GM23248 (cell line): Measurements from ENCODE around the gene PPP2R2B. TPM values are rescaled to one million over a fixed set of nuclear protein-coding genes. Genes with fewer than 3 reads are reported as not detected.

Experiments
- DNase-seq: peaks from one replicate; pipeline ENCODE4 v3.0.0-alpha.2; 2015
- H2AFZ ChIP-seq: fragments of 200-600 bp; sonication (generic); 2 replicates; pipeline ENCODE4 v1.6.1; 2016; ENCODE audit warnings: antibody characterized with exemption
- H3F3A ChIP-seq: fragments of 200-600 bp; sonication (generic); 2 replicates; pipeline ENCODE4 v1.6.1; 2016; ENCODE audit warnings: mild to moderate bottlenecking, antibody characterized with exemption, mixed run types; ENCODE audit not compliant: insufficient read depth
- H3K27ac ChIP-seq: fragments of 200-600 bp; sonication (generic); 2 replicates; pipeline ENCODE4 v1.5.1; 2016; ENCODE audit warnings: mild to moderate bottlenecking
- H3K27me3 ChIP-seq: fragments of 200-600 bp; sonication (generic); replicated peaks from 2 replicates; pipeline ENCODE4 v1.6.1; 2016; ENCODE audit warnings: mild to moderate bottlenecking; ENCODE audit not compliant: insufficient read depth
- H3K36me3 ChIP-seq: fragments of 200-600 bp; sonication (generic); 2 replicates; pipeline ENCODE4 v1.6.1; 2016; ENCODE audit warnings: low read depth, mild to moderate bottlenecking
- H3K4me1 ChIP-seq: fragments of 200-600 bp; sonication (generic); 2 replicates; pipeline ENCODE4 v1.6.1; 2016; ENCODE audit warnings: mild to moderate bottlenecking; ENCODE audit not compliant: insufficient read depth
- H3K4me2 ChIP-seq: fragments of 200-600 bp; sonication (generic); one replicate; pipeline ENCODE4 v1.6.1; 2016; ENCODE audit warnings: mild to moderate bottlenecking; ENCODE audit not compliant: unreplicated experiment
- H3K4me3 ChIP-seq: fragments of 200-600 bp; sonication (generic); 2 replicates; pipeline ENCODE4 v1.5.1; 2016; ENCODE audit warnings: mild to moderate bottlenecking
- H3K79me2 ChIP-seq: fragments of 200-600 bp; sonication (generic); 2 replicates; pipeline ENCODE4 v1.6.1; 2016; ENCODE audit warnings: mild to moderate bottlenecking; ENCODE audit not compliant: insufficient read depth
- H3K9ac ChIP-seq: fragments of 200-600 bp; sonication (generic); 2 replicates; pipeline ENCODE4 v1.6.1; 2016; ENCODE audit warnings: mild to moderate bottlenecking
- H3K9me2 ChIP-seq: fragments of 200-600 bp; sonication (generic); 2 replicates; pipeline ENCODE4 v1.6.1; 2016; ENCODE audit warnings: mixed run types, mild to moderate bottlenecking, moderate library complexity; ENCODE audit not compliant: insufficient read depth
- H3K9me3 ChIP-seq: fragments of 200-600 bp; sonication (generic); one replicate; pipeline ENCODE4 v1.6.1; 2017; ENCODE audit warnings: low read depth
- H4K20me1 ChIP-seq: fragments of 200-600 bp; sonication (generic); 2 replicates; pipeline ENCODE4 v1.6.0; 2016; ENCODE audit not compliant: insufficient read depth
- EZH2 ChIP-seq: fragments of 200-600 bp; sonication (generic); IDR thresholded peaks from 2 replicates; pipeline ENCODE4 v1.6.1; 2018; ENCODE audit warnings: antibody characterized with exemption, mild to moderate bottlenecking; ENCODE audit not compliant: insufficient read depth, poor library complexity, severe bottlenecking
- EZH2phosphoT487 ChIP-seq: fragments of 200-600 bp; sonication (generic); IDR thresholded peaks from 2 replicates; pipeline ENCODE4 v1.6.1; 2018; ENCODE audit warnings: antibody characterized with exemption, moderate library complexity, mild to moderate bottlenecking, low read depth; ENCODE audit not compliant: insufficient read depth
- WGBS, 2 experiments: methylation state at CpG; one replicate each; pipeline ENCODE4 v1.1.6; 2015 to 2017; ENCODE audit warnings: low lambda C conversion rate in 2 of 2, low coverage in 1 of 2; ENCODE audit errors: missing lambda C conversion rate in 2 of 2; 5-methylcytosine and 5-hydroxymethylcytosine counted together
- in situ Hi-C: fragments of 300-500 bp; cut with MboI; formaldehyde crosslinking; loops from 2 replicates; pipeline ENCODE4 v1.15.0; 2020
- polyA plus RNA-seq: library from polyadenylated mRNA; unstranded; fragments of >200 nt; fragmentation: Nextera tagmentation; extraction: Ambion mirVana; gene quantifications from 2 replicates; pipeline ENCODE4 v1.2.1, GENCODE V29; 2016
- total RNA-seq: library from RNA; depleted of rRNA; stranded (reverse); fragments of >200 nt; shearing (Covaris generic); gene quantifications from 2 replicates; pipeline ENCODE4 v1.2.3, GENCODE V29; 2014

PPP2R2B gene
- total and polyA plus RNA-seq, 2 experiments from 2014 or later: 0.11 to 0.28 TPM

GRCh38 chr5:146779211-146779869 is 99.2 kb downstream of the PPP2R2B start:
- Histone ChIP-seq H3K36me3 (no peaks in the 10 kb centered on the region), H3K79me2 (no peaks in the 10 kb centered on the region), H3K27ac (no peak overlapping the region), H4K20me1 (no peaks in the 10 kb centered on the region), H3K27me3 (no peaks in the 10 kb centered on the region), H3K9ac (no peak overlapping the region), H3K9me2 (no peaks in the 10 kb centered on the region), H2AFZ (no peak overlapping the region), H3F3A (no peaks in the 10 kb centered on the region), H3K4me2 (no peak overlapping the region), H3K9me3 (no peaks in the 10 kb centered on the region), H3K4me1 (no peaks in the 10 kb centered on the region), H3K4me3 (no peak overlapping the region)
- WGBS, 2 experiments: 70 to 77% methylated on average over 10 of the region's 10 CpGs
- in situ Hi-C loops: no loop called here
- TF ChIP-seq EZH2phosphoT487 (no peak), EZH2 (no peak)
- no peak for DNase-seq

- H3K36me3 ChIP-seq: no peaks in the 10 kb centered on the region
- H3K4me2 ChIP-seq: no peak overlapping the region
- no peaks in the 10 kb centered on the region for H3K4me1 ChIP-seq
- H3K79me2 ChIP-seq: no peaks in the 10 kb centered on the region
- H2AFZ ChIP-seq: no peak overlapping the region
- no peaks in the 10 kb centered on the region for H4K20me1 ChIP-seq
- no peak for DNase-seq
- no peaks in the 10 kb centered on the region for H3K9me2 ChIP-seq
- H3K9me3 ChIP-seq: no peaks in the 10 kb centered on the region
- no peak for TF ChIP-seq EZH2
- TF ChIP-seq EZH2phosphoT487: no peak
- H3K4me3 ChIP-seq: no peak overlapping the region
- H3K27me3 ChIP-seq: no peaks in the 10 kb centered on the region
- in situ Hi-C loops: no loop called here
- no peak overlapping the region for H3K27ac ChIP-seq
- WGBS, 2 experiments: 16% methylated on average over 3 of the region's 3 CpGs
- H3F3A ChIP-seq: no peaks in the 10 kb centered on the region
- no peak overlapping the region for H3K9ac ChIP-seq
Measured at GRCh38 chr5:146778795-146779194, 99.8 kb downstream of the PPP2R2B start.

GRCh38 chr5:146778261-146778660 is 100.3 kb downstream of the PPP2R2B start:
- Histone ChIP-seq H2AFZ (no peak overlapping the region), H3K36me3 (no peaks in the 10 kb centered on the region)
- TF ChIP-seq EZH2 (no peak), EZH2phosphoT487 (no peak)

GRCh38 chr5:146772881-146773466 is 105.6 kb downstream of the PPP2R2B start:
- no peaks in the 10 kb centered on the region for H4K20me1 ChIP-seq
- H3K27ac ChIP-seq: no peak overlapping the region
- H3K36me3 ChIP-seq: no peaks in the 10 kb centered on the region
- no peaks in the 10 kb centered on the region for H3K79me2 ChIP-seq
- TF ChIP-seq EZH2phosphoT487: no peak
- TF ChIP-seq EZH2: no peak
- no peak overlapping the region for H2AFZ ChIP-seq
- no peak for DNase-seq
- no peak overlapping the region for H3K4me2 ChIP-seq
- H3K4me3 ChIP-seq: no peak overlapping the region
- H3K4me1 ChIP-seq: no peaks in the 10 kb centered on the region
- no peak overlapping the region for H3K9ac ChIP-seq
- in situ Hi-C loops: no loop called here
- H3K27me3 ChIP-seq: no peaks in the 10 kb centered on the region
- no peaks in the 10 kb centered on the region for H3K9me3 ChIP-seq
- H3K9me2 ChIP-seq: no peaks in the 10 kb centered on the region
- no peaks in the 10 kb centered on the region for H3F3A ChIP-seq
- 35 to 47% methylated on average over 3 of the region's 3 CpGs for WGBS, 2 experiments

More at GRCh38 chr5:146778261-146778660, 100.3 kb downstream of the PPP2R2B start:
- Histone ChIP-seq H3K4me2 (no peak overlapping the region), H4K20me1 (no peaks in the 10 kb centered on the region), H3K9ac (no peak overlapping the region), H3K4me3 (no peak overlapping the region), H3K4me1 (no peaks in the 10 kb centered on the region), H3K9me2 (no peaks in the 10 kb centered on the region), H3K27me3 (no peaks in the 10 kb centered on the region), H3K79me2 (no peaks in the 10 kb centered on the region), H3K9me3 (no peaks in the 10 kb centered on the region), H3F3A (no peaks in the 10 kb centered on the region), H3K27ac (no peak overlapping the region)
- no peak for DNase-seq
- in situ Hi-C loops: no loop called here

- no peak for DNase-seq
- no peak overlapping the region for H3K9ac ChIP-seq
Measured at GRCh38 chr5:146770980-146771379, 107.6 kb downstream of the PPP2R2B start.

More at GRCh38 chr5:146770980-146771379, 107.6 kb downstream of the PPP2R2B start:
- no peaks in the 10 kb centered on the region for H3K4me1 ChIP-seq
- no peak overlapping the region for H3K27ac ChIP-seq
- H3K4me3 ChIP-seq: no peak overlapping the region
- H3K9me3 ChIP-seq: no peaks in the 10 kb centered on the region
- no peak for TF ChIP-seq EZH2
- no peak for TF ChIP-seq EZH2phosphoT487
- no peaks in the 10 kb centered on the region for H3F3A ChIP-seq
- H3K36me3 ChIP-seq: no peaks in the 10 kb centered on the region
- in situ Hi-C loops: no loop called here
- no peaks in the 10 kb centered on the region for H3K79me2 ChIP-seq
- H3K4me2 ChIP-seq: no peak overlapping the region
- 27 to 28% methylated on average over 3 of the region's 3 CpGs for WGBS, 2 experiments
- no peaks in the 10 kb centered on the region for H3K27me3 ChIP-seq
- H2AFZ ChIP-seq: no peak overlapping the region
- H4K20me1 ChIP-seq: no peaks in the 10 kb centered on the region
- H3K9me2 ChIP-seq: no peaks in the 10 kb centered on the region
